Activated naive CD8-positive, alpha-beta T cell treated with anti-CD3 and anti-CD28 coated beads for 36 hours (primary cell): Measurements from ENCODE around the gene CKM. TPM values are rescaled to one million over a fixed set of nuclear protein-coding genes. Genes with fewer than 3 reads are reported as not detected.
"Not testable (repeated sequence)": the region's sequence is repeated elsewhere in the genome, so short reads cannot be mapped to it uniquely, and the experiment has no call there.

Experiments
- DNase-seq: peaks from one replicate; pipeline ENCODE4 v3.0.0; 2021
- H3K27ac Mint-ChIP-seq: one replicate; pipeline ENCODE4 v1.8.0; 2022; ENCODE audit warnings: mild to moderate bottlenecking, moderate library complexity, mixed read lengths
- H3K27me3 Mint-ChIP-seq: one replicate; pipeline ENCODE4 v1.8.0; 2022; ENCODE audit warnings: mild to moderate bottlenecking, mixed read lengths
- H3K36me3 Mint-ChIP-seq: one replicate; pipeline ENCODE4 v1.8.0; 2021; ENCODE audit warnings: mild to moderate bottlenecking, mixed read lengths
- H3K4me1 Mint-ChIP-seq: one replicate; pipeline ENCODE4 v1.8.0; 2021; ENCODE audit warnings: mixed read lengths
- H3K4me3 Mint-ChIP-seq: one replicate; pipeline ENCODE4 v1.8.0; 2022; ENCODE audit warnings: mild to moderate bottlenecking, moderate library complexity, mixed read lengths
- H3K9me3 Mint-ChIP-seq: one replicate; pipeline ENCODE4 v1.8.0; 2022; ENCODE audit warnings: mixed read lengths
- total RNA-seq, 2 experiments: library from RNA; stranded (reverse); gene quantifications; one replicate each; pipeline ENCODE4 v1.2.3, GENCODE V29; 2021

CKM gene
- total RNA-seq, 2 experiments from 2014 or later: not detected

- peaks cover 28% of the 10 kb centered on the region for H3K27me3 Mint-ChIP-seq
- not testable (repeated sequence) for H3K9me3 Mint-ChIP-seq, H3K4me3 Mint-ChIP-seq, H3K36me3 Mint-ChIP-seq, H3K4me1 Mint-ChIP-seq, DNase-seq, H3K27ac Mint-ChIP-seq
Measured at GRCh38 chr19:45312285-45312684, 10.4 kb downstream of the CKM start.

- Mint-ChIP-seq H3K9me3 (no peaks in the 10 kb centered on the region), H3K27me3 (peaks cover 24% of the 10 kb centered on the region), H3K4me3 (no peak overlapping the region), H3K36me3 (no peaks in the 10 kb centered on the region), H3K4me1 (no peaks in the 10 kb centered on the region), H3K27ac (no peak overlapping the region)
- DNase-seq: no peak
Measured at GRCh38 chr19:45311621-45312020, 11.1 kb downstream of the CKM start.

DNA sequence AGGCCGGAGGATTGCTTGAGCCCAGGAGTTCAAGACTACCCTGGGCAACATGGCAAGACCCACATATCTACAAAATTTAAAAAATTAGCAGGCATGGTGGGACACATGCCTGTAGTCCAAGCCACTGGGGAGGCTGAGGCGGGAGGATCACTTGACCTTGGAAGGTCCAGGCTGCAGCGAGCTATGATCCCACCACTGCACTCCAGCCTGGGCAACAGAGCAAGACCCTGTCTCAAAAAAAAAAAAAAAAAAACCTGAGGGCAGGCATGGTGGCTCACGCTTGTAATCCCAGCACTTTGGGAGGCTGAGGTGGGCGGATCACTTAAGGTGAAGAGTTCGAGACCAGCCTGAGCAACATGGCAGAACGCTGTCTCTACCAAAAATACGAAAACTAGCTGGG is 13.4 kb downstream of the CKM start:
- H3K4me3 Mint-ChIP-seq, DNase-seq, H3K4me1 Mint-ChIP-seq, H3K27ac Mint-ChIP-seq, H3K9me3 Mint-ChIP-seq, H3K36me3 Mint-ChIP-seq: not testable (repeated sequence)
- peaks cover 15% of the 10 kb centered on the region for H3K27me3 Mint-ChIP-seq

DNA sequence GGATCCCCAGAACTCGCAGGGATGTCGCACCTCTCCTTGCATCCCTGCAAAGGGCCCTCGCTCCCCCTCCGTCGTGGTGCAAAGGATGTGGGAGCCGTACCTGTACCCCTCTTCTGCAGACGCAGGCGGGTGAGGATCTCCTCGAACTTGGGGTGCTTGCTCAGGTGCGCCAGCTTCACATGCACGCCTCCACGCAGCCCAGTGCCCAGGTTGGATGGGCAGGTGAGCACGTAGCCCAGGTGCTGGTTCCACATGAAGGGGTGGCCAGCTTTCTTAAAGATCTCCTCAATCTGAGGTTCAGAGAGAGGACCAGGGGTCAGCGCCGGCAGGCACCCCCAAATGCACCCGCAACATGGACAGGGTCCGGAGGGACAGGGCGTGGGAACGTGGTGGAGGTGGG is 15.3 kb downstream of the CKM start:
- peaks cover 5% of the 10 kb centered on the region for H3K27me3 Mint-ChIP-seq
- no peaks in the 10 kb centered on the region for H3K4me1 Mint-ChIP-seq
- H3K36me3 Mint-ChIP-seq: no peaks in the 10 kb centered on the region
- no peaks in the 10 kb centered on the region for H3K9me3 Mint-ChIP-seq
- no peak overlapping the region for H3K4me3 Mint-ChIP-seq
- no peak overlapping the region for H3K27ac Mint-ChIP-seq
- DNase-seq: no peak

GRCh38 chr19:45306518-45307027 is 16.1 kb downstream of the CKM start:
- H3K36me3 Mint-ChIP-seq: no peaks in the 10 kb centered on the region
- no peak overlapping the region for H3K27ac Mint-ChIP-seq
- H3K4me3 Mint-ChIP-seq: no peak overlapping the region
- no peaks in the 10 kb centered on the region for H3K9me3 Mint-ChIP-seq
- H3K27me3 Mint-ChIP-seq: peaks cover 4% of the 10 kb centered on the region
- no peak for DNase-seq
- no peaks in the 10 kb centered on the region for H3K4me1 Mint-ChIP-seq

GRCh38 chr19:45306040-45306439 is 16.6 kb downstream of the CKM start:
- Mint-ChIP-seq H3K36me3 (no peaks in the 10 kb centered on the region), H3K4me1 (no peaks in the 10 kb centered on the region), H3K9me3 (no peaks in the 10 kb centered on the region), H3K27me3 (no peaks in the 10 kb centered on the region), H3K4me3 (no peak overlapping the region), H3K27ac (no peak overlapping the region)
- DNase-seq: no peak

GRCh38 chr19:45305421-45305820 is 17.3 kb downstream of the CKM start:
- no peaks in the 10 kb centered on the region for H3K27me3 Mint-ChIP-seq
- no peak overlapping the region for H3K27ac Mint-ChIP-seq
- H3K36me3 Mint-ChIP-seq: no peaks in the 10 kb centered on the region
- no peaks in the 10 kb centered on the region for H3K9me3 Mint-ChIP-seq
- DNase-seq: no peak
- H3K4me3 Mint-ChIP-seq: no peak overlapping the region
- H3K4me1 Mint-ChIP-seq: no peaks in the 10 kb centered on the region

- Mint-ChIP-seq H3K4me1 (no peaks in the 10 kb centered on the region), H3K4me3 (no peak overlapping the region), H3K27me3 (no peaks in the 10 kb centered on the region), H3K9me3 (no peaks in the 10 kb centered on the region), H3K27ac (no peak overlapping the region), H3K36me3 (no peaks in the 10 kb centered on the region)
- no peak for DNase-seq
Measured at GRCh38 chr19:45305007-45305406, 17.7 kb downstream of the CKM start.

DNA sequence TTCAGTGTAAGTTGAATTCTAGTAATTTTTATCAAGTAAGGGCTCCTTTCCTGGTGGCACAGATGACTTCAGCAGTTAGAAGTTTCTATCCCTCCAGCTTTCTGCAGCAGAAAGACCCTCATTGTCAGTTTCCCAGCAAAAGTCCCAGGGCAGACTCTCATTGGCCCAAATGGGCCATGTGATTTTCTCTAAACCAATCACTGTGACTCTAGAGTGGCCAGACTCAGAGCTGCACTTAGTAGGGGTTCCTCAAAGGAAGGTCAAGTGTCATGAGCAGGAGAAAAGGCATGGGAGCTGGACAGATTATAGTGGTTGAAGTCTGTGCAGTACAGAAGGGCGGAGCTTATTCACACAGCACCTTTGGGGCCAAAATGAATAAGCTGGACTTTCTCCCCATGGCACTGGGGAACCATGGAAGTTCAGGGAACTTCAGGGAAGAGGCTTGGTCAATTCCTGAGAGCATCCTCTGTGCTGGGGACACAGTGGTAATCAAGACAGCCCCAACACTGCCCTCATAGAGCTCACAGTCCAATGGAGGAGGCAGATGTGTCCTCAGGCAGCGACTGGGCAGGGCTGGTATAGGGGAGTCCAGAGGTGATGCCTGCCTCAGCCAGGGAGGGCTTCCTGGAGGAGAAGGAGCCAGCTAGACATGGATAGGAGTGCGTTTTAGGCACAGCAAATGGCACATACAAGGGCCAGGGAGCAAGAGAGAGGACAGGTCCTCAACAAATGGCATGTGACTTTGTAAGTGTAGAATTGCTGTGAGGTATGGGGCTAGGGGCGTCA is 18.3 kb downstream of the CKM start:
- no peaks in the 10 kb centered on the region for H3K27me3 Mint-ChIP-seq
- no peak for DNase-seq
- no peaks in the 10 kb centered on the region for H3K4me1 Mint-ChIP-seq
- H3K36me3 Mint-ChIP-seq: peaks cover 2% of the 10 kb centered on the region
- H3K27ac Mint-ChIP-seq: no peak overlapping the region
- H3K4me3 Mint-ChIP-seq: no peak overlapping the region
- H3K9me3 Mint-ChIP-seq: no peaks in the 10 kb centered on the region

DNA sequence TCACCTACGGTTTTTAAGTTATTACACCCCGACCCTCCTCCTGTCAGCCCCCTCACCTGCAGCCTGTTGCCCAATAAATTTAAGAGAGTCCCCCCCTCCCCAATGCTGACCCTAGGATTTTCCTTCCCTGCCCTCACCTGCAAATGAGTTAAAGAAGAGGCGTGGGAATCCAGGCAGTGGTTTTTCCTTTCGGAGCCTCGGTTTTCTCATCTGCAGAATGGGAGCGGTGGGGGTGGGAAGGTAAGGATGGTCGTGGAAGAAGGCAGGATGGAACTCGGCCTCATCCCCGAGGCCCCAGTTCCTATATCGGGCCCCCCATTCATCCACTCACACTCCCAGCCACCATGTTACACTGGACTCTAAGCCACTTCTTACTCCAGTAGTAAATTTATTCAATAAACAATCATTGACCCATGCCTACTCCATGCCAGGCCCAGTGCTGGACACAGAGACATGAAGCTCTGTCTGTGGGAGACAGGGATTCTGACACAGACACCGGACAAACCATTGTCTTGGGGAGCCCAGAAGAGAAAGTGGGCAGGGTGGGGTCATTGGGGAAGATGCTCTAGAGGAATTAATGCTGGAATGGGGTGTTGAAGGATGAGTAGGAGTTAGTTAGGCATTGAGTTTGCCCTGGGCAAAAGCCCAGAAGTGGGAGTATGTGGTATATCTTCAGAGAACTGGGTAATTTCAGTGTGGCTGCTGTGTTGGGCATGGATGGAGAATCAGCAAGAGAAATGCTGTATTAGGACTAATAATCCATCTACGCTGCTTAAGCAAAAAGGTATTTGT is 19.2 kb downstream of the CKM start:
- Mint-ChIP-seq H3K36me3 (peaks cover 2% of the 10 kb centered on the region), H3K27ac (no peak overlapping the region), H3K9me3 (no peaks in the 10 kb centered on the region), H3K4me1 (no peaks in the 10 kb centered on the region), H3K27me3 (no peaks in the 10 kb centered on the region), H3K4me3 (no peak overlapping the region)
- DNase-seq: no peak

- Mint-ChIP-seq H3K4me3 (no peak overlapping the region), H3K9me3 (no peaks in the 10 kb centered on the region), H3K4me1 (no peaks in the 10 kb centered on the region), H3K36me3 (peaks cover 2% of the 10 kb centered on the region), H3K27ac (no peak overlapping the region), H3K27me3 (no peaks in the 10 kb centered on the region)
- no peak for DNase-seq
Measured at GRCh38 chr19:45302416-45302815, 20.3 kb downstream of the CKM start.

- H3K4me1 Mint-ChIP-seq: no peaks in the 10 kb centered on the region
- no peaks in the 10 kb centered on the region for H3K9me3 Mint-ChIP-seq
- no peak overlapping the region for H3K4me3 Mint-ChIP-seq
- H3K36me3 Mint-ChIP-seq: peaks cover 12% of the 10 kb centered on the region
- no peaks in the 10 kb centered on the region for H3K27me3 Mint-ChIP-seq
- no peak for DNase-seq
- no peak overlapping the region for H3K27ac Mint-ChIP-seq
Measured at GRCh38 chr19:45299719-45300118, 23.0 kb downstream of the CKM start.

GRCh38 chr19:45298264-45298663 is 24.4 kb downstream of the CKM start:
- Mint-ChIP-seq H3K27me3 (no peaks in the 10 kb centered on the region), H3K9me3 (no peaks in the 10 kb centered on the region), H3K27ac (no peak overlapping the region), H3K4me1 (peaks cover 3% of the 10 kb centered on the region), H3K4me3 (no peak overlapping the region), H3K36me3 (peaks cover 12% of the 10 kb centered on the region)
- no peak for DNase-seq

GRCh38 chr19:45297674-45298073 is 25.0 kb downstream of the CKM start:
- Mint-ChIP-seq H3K4me1 (peaks cover 3% of the 10 kb centered on the region), H3K9me3 (peaks cover under 1% of the 10 kb centered on the region), H3K36me3 (peaks cover 15% of the 10 kb centered on the region), H3K4me3 (no peak overlapping the region), H3K27ac (no peak overlapping the region), H3K27me3 (no peaks in the 10 kb centered on the region)
- no peak for DNase-seq

GRCh38 chr19:45296355-45296754 is 26.3 kb downstream of the CKM start:
- Mint-ChIP-seq H3K9me3 (peaks cover 5% of the 10 kb centered on the region), H3K27ac (no peak overlapping the region), H3K4me1 (peaks cover 3% of the 10 kb centered on the region), H3K4me3 (no peak overlapping the region), H3K27me3 (no peaks in the 10 kb centered on the region), H3K36me3 (peaks cover 26% of the 10 kb centered on the region)
- no peak for DNase-seq
